ENCODE results near the gene SPOUT1. TPM values are rescaled to one million over a fixed set of nuclear protein-coding genes. Genes with fewer than 3 reads are reported as not detected.

Gene SPOUT1
- total and polyA plus RNA-seq, 10 of the 15 experiments (the other 5 are each of a cell fraction or from before 2014, with no cell fraction given) = 5.7 to 95.0 (median 40.6) TPM

GRCh38 chr9:128788445-128788844 lies 41.1 kb downstream of the SPOUT1 start (continued):
- TF ChIP-seq ASH2L (IDR thresholded peaks at IDR 0.05; ENCODE audit: borderline replicate concordance, low read depth) (no peak), ATF2 (IDR thresholded peaks at IDR 0.05; ENCODE audit: low read length) (no peak), BCLAF1 (IDR thresholded peaks at IDR 0.05) (no peak), RELA (IDR thresholded peaks at IDR 0.05; ENCODE audit: borderline replicate concordance, partially characterized antibody) (no peak)

GRCh38 chr9:128787659-128788058 lies 41.9 kb downstream of the SPOUT1 start:
- DNase-seq (ENCODE audit: low read depth, low spot score) (no peak), ATAC-seq (peak; percentile 22), FAIRE-seq (no peak)
- H3K4me3 ChIP-seq = peak overlapping the region; percentile 97
- ChIA-PET CTCF (interaction anchor here (0.8 to 2.0 kb wide), 5 partner anchors 15 to 140 kb away, joined by 3 to 14 read pairs (median 4); partner anchors contain the start of gene ZER1), RAD21 (ENCODE audit: unreplicated experiment) (interaction anchor here (1.0 to 1.3 kb wide), 2 partner anchors 16 to 31 kb away, joined by 4 to 6 read pairs; partner anchors contain the start of genes ENDOG and ZER1), POLR2A (interaction anchor here (0.6 to 2.3 kb wide), 4 partner anchors 16 to 108 kb away, joined by 3 to 13 read pairs (median 8); partner anchors contain the start of genes ENDOG and ZER1), SMC1A (ENCODE audit: uncharacterized antibody, unreplicated experiment) (interaction anchor here (0.9 to 2.2 kb wide), 4 partner anchors 16 to 140 kb away, joined by 3 to 18 read pairs (median 6); partner anchors contain the start of genes SPOUT1 and ZER1)
- no TSS peak for BruUV-seq (replicated peaks)
- WGBS (ENCODE audit: insufficient coverage, insufficient replicate concordance, low lambda C conversion rate, missing lambda C conversion rate) = 1% methylated on average over 4 of the region's 7 CpGs
- H2AFZ ChIP-seq (ENCODE audit: control insufficient read depth, low read depth, low read length) = peak overlapping the region; percentile 3
- peaks cover 0 to 1% of the 10 kb centered on the region in 2 experiments; a peak in 3 of 4 replicates for H3K36me3 ChIP-seq (ENCODE audit: control insufficient read depth in 2 of 2, insufficient read depth in 2 of 2, low read length in 1 of 2)
- H3K27me3 ChIP-seq (replicated peaks in 1 of 2; ENCODE audit: control insufficient read depth in 2 of 2, insufficient read depth in 2 of 2, low read length in 1 of 2) = no peaks in the 10 kb centered on the region
- H3K79me2 ChIP-seq (ENCODE audit: control insufficient read depth, insufficient read depth, low read length) = peaks cover 19% of the 10 kb centered on the region
- H3K27ac ChIP-seq (ENCODE audit: control insufficient read depth, insufficient read depth) = peak overlapping the region; percentile 38
- intact Hi-C loops (cut with micrococcal nuclease; ENCODE audit: unreplicated experiment) = loop anchor here (2.0 kb wide), 1 partner anchor 15 kb away; no protein-coding TSS in a partner anchor
- TF ChIP-seq CEBPB (IDR thresholded peaks at IDR 0.05; ENCODE audit: borderline replicate concordance in 1 of 2, low read depth in 2 of 2, low read length in 2 of 2) = no peak
- TF ChIP-seq FOS (IDR thresholded peaks at IDR 0.05; ENCODE audit: borderline replicate concordance, extremely low read depth, insufficient read length) = no peak
- TF ChIP-seq NR2F1 (conservative IDR thresholded peaks at IDR 0.05) = no peak
- TF ChIP-seq MYB (IDR thresholded peaks at IDR 0.05; ENCODE audit: borderline replicate concordance, low read depth, low read length) = no peak
- no peak for TF ChIP-seq ATF7 (IDR thresholded peaks at IDR 0.05; ENCODE audit: low read depth)
- TF ChIP-seq ASH2L (IDR thresholded peaks at IDR 0.05; ENCODE audit: borderline replicate concordance, low read depth) = no peak
- TF ChIP-seq TARDBP (IDR thresholded peaks at IDR 0.05; ENCODE audit: borderline replicate concordance) = no peak
- H3K9ac ChIP-seq (ENCODE audit: control insufficient read depth, insufficient read depth, low read length) = peak overlapping the region; percentile 65
- peak overlapping the region; percentile 64 for H3K4me2 ChIP-seq (ENCODE audit: control insufficient read depth, insufficient read depth)
- H4K20me1 ChIP-seq (ENCODE audit: control insufficient read depth, insufficient read depth) = no peaks in the 10 kb centered on the region
- H3K9me3 ChIP-seq (replicated peaks; ENCODE audit: control insufficient read depth, insufficient read depth, low read length) = no peaks in the 10 kb centered on the region
- H3K4me1 ChIP-seq (ENCODE audit: control insufficient read depth, insufficient read depth, low read length) = peaks cover 10% of the 10 kb centered on the region
- in situ Hi-C loops (cut with MboI) = no loop called here

Measured in GM12878 (cell line).